Activated CD8-positive, alpha-beta memory T cell treated with anti-CD3 and anti-CD28 coated beads for 48 hours (primary cell): Measurements from ENCODE around the gene UBAC1.

ENCODE experiments used
- DNase-seq, 3 experiments: peaks; one replicate each; pipeline ENCODE4 v3.0.0-alpha.2; 2020; ENCODE audit warnings: low read depth in 2 of 3, low spot score in 2 of 3

Gene UBAC1

DNA sequence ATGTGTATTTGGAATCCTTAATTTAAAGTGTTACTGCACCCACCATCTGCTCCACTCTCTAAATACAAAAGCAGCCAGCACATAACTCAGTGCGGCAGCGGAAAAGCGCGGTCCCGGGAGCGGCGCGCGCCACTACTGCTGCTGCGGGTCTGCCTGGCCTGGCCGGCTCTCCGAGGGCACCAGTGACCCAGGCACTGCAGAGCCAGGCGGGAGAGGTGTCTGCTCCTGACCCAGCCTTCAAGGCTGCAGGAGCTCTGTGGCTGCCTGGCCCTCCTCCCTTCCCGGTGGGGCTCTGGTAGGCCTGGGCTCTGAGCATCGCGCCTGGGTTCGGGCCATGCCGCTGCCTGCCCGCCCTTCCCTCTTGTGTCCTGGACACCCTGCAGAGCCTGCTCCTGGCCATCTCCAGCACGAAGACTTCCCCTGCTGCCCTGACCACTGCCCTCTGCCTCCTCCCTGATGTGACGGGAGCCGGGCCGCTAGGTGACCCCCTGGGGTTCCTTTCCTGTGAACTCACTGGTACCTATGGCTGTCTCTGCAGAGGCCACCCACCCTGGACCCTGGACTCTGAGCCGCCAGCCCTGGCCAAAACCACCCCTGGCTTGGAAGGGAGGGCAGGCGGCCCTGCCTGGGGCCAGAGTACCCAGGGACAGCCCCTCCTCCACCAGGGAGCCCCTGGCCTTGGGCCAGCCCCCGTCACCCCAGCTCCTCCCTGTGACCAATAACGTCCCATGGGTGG, 32.8 kb upstream of the UBAC1 start:
- no peak for DNase-seq

DNA sequence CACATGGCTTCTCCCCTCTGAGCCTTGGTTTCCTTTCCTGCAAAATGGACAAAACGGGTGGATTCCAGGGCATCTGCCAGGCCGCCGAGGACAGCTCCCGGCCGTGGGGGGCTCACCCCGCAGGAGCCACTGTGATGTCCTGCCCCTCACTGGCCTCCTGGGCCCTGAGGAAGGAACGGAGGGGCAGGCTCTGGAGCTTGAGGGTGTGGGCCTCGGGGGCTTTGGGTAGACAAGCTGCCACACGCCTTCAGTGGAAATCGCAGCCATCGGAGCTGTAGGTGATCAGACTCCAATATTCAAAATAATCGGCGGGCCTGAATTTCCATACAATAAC, 32.2 kb upstream of the UBAC1 start:
- no peak for DNase-seq

DNA sequence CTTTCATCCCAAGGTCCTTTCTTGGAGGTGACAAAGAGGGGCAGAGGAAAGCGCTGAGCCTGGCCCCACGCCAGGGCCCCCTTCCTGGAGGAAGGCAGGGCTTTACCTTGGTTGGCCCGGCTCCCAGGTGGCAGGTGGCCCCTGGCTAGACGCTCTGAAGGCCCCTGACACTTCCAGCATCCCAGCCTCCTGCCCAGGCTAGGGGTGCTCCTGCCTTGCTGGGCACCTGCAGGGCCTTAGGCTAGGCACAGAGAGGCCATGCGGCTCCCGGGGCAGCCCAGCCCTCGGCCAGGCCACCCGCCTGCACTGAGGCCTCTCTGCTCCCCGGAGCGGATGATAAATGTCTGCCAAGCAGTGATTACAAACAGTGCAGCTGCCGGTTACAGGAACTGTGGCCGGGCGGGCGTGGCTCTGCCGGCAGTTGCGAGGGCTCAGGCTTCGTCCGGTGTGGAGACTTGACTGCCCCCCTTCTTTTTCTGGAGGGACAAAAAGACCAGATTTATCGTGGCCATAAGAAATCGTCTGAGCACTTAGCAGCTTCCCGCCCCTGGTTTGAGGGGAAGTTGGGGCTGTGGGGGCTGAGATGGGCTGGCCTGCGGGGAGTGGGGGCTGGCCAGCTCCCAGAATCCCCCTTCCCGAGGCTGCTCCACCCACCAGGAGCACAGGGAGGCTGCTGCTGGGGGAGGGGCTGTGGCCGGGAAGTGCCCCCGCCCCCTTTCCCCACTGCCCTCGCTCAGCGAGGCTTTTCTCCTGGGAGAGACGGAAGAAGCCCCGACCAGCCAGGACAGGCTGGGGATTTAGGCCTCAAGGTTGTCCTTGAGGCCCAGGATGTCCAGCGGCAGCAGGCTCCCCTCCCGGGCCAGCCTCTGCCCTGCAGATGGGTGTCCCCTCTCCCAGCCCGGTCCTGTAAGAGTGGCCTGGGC, 31.6 kb upstream of the UBAC1 start:
- DNase-seq = peak in 1 of 3 experiments; percentile 20

DNA sequence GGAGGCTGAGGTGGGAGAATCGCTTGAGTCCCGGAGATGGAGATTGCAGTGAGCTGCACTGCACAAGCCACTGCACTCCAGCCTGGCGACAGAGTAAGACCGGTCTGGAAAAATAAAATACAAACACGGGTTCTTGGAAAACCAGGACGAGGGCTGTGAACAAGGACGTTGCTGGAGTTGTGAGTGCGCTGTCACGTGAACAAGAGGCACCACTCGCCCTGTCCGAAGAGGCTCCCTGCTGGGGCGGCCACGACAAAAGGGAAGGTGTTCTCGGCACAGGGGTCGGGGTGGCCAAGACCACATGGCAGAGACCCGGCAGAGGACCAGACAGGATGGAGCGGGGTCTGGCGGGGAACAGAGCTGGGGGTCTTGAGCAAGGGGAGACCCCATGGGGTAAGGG, 30.6 kb upstream of the UBAC1 start:
- DNase-seq = no peak

GRCh38 chr9:135990468-135991429, 29.6 kb upstream of the UBAC1 start:
- DNase-seq = no peak

- DNase-seq = no peak
Measured at GRCh38 chr9:135989722-135990467, 28.7 kb upstream of the UBAC1 start.

DNA sequence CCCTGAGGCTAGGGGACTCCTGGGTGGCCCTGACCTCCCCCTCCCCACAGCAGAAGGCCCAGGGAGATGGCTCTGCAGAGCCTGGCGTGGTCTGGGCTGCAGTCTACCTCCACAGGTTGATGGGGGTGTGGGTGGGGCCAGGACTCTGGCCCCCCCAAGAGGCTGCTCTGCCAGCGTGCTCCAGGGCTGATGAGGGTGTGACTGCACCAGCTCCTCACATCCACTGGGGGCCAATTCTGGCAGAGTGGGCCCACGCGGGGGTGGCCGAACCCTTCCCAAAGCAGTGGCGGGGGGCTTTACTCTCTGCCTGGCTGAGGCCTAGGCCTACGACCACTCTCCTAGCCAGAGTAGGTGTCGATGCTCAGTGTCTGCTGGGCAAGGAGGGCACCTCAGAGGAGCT, 28.0 kb upstream of the UBAC1 start:
- DNase-seq = no peak

- no peak for DNase-seq
Measured at GRCh38 chr9:135988493-135988892, 27.3 kb upstream of the UBAC1 start.

DNA sequence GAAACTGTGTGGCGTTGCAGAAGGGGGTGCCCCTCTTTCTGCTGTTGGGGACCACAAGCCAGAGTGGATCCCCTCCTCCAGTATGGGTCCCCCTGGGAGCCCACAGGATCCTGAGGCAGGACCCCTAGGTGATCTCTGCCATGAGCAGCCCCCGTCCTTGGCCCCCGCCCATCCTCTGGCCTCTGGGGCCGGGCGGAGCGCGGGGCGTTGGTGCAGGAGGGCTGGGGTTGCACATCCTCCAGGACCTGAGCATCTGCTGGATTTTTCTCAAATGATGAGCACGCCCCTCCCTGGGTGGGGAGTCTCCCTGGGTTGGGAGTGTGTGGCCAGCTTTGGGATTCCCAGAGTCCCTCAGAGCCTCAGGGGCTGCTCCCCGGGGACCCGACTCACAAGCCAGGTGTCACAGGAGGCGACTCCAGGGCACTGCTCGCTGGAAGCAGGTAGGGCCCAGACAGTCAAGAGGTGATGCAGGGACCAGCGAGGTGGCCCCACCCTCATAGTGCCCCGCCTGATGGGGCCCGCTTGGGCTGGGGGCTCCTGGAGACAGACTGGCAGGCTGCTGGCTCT, 26.7 kb upstream of the UBAC1 start:
- DNase-seq = no peak

DNA sequence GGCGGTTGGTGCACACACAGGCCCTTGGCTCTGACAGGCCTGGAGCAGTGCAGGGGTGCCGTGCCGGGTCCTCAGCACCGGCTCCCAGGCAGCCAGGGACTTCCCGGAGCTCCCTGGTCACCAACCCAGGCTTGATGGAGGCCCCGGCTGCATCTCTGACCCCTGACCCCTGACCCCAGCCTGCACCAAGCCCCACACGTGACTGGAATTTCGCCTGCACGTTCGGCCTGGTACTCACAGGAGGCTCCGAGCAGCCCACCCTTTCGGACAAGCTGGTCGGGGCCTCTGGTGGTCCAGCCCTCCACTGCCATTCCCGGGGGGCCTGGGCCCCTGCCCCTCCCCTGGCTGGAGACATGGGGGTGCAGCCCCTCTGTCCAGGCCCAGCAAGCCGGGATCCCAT, 25.4 kb upstream of the UBAC1 start:
- no peak for DNase-seq

DNA sequence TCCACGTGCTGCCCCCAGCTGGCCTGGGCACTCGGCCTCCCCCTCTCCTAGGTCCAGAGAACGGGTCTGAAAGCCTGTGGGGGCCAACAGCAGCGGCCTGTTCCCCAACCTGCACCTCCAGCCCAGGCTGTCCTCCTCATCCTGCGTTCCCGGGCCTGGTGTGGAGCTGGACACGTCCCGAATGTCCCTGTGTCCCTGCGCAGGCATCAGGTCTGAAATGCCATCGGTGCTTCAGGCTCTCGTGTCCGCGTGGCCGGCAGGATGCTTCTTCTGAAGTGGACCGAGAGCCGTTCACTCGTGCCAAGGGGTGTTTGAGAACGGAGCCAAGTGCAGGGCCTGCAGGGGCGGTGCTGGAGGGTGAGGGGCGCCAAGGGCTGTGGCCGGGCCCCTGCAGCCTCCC, 24.7 kb upstream of the UBAC1 start:
- DNase-seq = no peak

- no peak for DNase-seq
Measured at GRCh38 chr9:135985459-135985774, 24.2 kb upstream of the UBAC1 start.

DNA sequence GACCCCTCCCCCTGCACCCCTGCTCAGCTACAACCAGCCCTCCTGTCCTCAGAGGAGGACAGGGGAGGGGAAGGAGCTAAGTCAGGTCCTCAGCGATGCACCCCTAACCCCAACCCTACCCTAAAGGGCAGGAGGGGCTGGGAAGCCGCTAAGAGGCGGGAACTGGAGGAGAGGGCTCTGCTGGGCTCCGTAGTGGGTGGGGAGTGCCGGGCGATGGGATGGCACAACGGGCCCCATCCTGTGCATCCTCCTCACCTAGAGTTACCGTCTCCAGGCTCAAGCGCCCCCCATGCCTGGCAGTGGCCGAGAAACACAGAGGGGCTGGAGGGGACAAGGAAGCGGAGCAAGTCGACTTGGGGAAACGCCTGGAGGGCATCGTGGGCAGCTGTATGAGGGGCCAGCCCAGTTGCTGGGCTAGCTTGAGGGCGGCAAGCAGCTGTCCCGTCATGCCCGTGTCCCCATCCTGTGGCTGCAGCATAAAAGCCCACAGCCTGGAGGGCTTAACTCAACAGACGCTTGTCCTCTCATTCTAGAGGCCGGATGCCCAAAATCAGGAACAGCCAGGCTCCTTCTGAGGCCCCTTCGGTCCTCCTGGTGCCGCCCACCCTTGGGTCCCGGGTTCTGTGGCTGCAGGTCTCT, 23.0 kb upstream of the UBAC1 start:
- no peak for DNase-seq

DNA sequence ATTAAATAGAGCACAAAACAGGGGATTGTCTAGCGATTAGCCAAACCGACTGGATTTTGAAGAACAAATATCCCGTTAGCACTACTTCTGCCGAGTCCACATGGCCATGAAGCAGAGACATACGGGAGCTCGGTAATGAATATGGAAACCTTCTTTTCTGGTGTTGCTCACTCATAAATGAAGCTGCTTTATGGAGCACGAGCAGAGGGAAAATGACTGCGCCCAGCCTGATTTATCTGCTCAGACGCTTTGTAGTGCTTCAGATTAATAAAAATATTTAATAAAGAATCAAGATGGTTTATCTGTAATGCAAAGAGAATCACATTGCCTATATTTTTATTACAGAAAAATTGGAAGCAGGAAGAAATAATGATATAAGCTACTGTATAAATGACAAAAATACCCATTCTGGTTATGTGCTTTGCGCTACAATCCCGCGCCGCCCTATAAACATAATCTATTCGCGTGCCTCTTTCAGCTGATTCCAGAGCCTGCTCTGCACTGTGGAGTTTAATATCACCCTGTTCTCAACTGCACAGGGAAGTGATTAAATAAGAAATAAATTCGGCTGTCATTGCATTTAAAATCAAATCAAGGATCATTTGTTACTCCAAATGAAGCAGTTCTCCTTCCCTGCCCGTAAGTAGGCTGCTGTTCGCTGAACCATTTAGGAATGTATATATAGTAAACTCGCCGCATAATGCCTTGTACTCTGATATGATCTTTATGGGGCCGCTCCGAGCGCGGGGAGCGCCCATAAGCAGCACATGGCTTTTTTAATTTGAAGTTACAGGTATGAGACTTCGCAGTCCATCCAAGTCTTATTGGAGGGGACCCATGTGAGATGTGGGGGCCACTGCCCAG, 22.3 kb upstream of the UBAC1 start:
- DNase-seq = no peak

DNA sequence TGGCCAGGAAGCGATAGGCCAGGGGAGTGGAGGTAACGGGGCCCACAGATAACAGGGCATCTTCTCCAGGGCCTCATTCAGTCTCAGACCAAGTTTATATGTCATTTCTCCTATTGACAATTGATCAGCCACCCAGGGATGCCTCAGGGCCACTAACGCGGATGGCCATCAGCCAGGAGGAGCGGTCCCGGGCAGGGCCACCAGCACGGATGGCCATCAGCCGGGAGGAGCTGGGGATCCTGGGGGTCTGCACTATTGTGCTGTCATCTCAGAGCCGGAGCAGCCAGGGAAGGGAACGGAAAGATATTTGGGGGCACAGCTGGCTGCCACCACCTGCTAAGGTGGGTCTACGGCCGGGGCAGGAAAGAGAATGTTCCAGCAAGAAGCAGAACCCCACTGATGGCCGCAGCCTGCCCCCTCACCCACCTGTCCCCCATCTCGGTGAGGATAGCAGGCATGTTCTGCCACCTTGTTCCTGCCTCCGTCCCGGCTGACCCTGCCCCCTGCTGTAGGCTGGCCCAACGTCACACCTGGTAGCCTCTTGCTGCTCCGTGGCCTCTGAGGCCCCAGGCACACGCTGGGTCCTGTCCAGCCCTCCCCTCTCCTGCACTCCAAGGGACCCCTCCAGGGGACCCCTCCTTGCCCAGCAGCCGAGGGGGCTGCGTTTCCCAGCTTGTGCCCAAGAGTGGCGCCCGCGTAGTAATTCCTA, 21.5 kb upstream of the UBAC1 start:
- no peak for DNase-seq

DNA sequence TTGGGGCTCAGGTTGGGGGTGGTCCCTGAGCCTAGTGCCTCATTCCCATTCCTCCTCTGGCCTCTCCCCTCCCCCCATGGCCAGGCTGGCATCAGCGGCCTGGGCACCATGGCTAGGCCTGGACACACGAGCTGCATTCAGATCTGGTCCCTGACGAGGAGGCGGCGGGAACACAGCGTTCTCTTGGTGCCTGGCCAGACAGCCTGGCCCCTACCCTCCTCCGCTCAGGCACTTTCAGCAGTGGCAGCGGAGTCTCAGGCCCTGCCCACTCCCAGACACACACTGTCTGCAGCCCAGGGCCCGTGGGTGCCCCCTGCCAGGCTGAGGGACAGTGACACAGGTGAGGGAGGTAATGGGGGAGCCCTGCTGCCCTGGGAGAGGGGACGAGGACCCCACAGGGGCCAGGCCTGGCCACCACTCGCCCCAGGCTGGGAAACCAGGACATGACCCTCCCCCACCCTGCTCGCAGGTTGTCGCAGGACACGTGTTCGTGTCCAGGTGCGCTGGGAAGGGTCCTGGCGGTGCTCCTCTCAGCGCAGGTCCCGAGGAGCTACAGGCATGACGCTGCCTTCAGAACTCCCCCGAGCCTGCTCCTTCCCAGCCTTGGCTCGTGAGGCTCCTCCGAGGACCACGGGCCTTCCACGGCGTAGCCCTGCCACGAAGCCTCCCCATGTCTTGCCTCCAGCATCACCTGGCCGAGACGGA, 19.9 kb upstream of the UBAC1 start:
- DNase-seq = no peak

DNA sequence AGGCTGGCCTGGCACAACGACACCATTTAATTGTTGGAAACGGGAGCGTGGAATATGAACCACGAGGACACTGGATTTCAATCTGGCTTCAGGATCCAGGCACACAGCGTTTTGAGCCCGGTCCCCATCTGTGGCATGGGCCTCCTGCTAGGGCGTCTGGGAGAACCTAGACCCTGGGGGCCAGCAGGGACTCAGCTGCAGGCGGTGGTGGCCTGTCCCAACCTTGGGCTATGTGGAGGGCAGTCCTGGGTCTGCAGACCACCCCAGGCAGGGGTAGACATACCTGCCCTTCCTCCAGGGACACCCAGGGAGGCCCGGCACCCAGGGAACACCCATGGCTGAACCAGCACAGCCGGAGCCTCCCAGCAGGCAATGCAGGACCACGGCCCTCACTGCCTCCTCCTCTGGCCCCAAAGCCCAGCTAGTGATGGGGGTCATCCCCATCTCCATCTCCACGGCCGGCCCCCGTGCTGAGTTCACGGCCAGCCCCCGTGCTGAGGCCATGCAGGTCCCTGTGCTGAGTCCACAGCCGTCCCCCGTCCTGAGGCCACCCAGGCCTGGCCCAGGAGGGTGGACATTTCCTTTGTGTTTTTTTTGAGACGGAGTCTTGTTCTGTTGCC, 18.5 kb upstream of the UBAC1 start:
- DNase-seq = no peak
